GM21390 (cell line): ENCODE data around the gene ROBO3.

Experiments used
- ATAC-seq: cut with Tn5 transposase; IDR thresholded peaks from one replicate; pipeline ENCODE4 v1.9.1; 2021; ENCODE audit not compliant: unreplicated experiment

Gene ROBO3

GRCh38 chr11:124874571-124875255 lies 9.5 kb downstream of the ROBO3 start:
- no peak for ATAC-seq

- ATAC-seq: no peak
Observed at GRCh38 chr11:124875401-124875800, 10.2 kb downstream of the ROBO3 start.

GRCh38 chr11:124875943-124876817 lies 10.9 kb downstream of the ROBO3 start:
- peak; percentile 97 for ATAC-seq

GRCh38 chr11:124876818-124877630 lies 11.8 kb downstream of the ROBO3 start:
- ATAC-seq: no peak

- no peak for ATAC-seq
Observed at GRCh38 chr11:124877631-124877909, 12.3 kb downstream of the ROBO3 start.

- no peak for ATAC-seq
Observed at GRCh38 chr11:124877910-124878758, 12.9 kb downstream of the ROBO3 start.

GRCh38 chr11:124878759-124879492 lies 13.7 kb downstream of the ROBO3 start:
- no peak for ATAC-seq

GRCh38 chr11:124879493-124880289 lies 14.5 kb downstream of the ROBO3 start:
- ATAC-seq: no peak

- no peak for ATAC-seq
Observed at GRCh38 chr11:124880290-124880611, 15.0 kb downstream of the ROBO3 start.

GRCh38 chr11:124880958-124881357 lies 15.7 kb downstream of the ROBO3 start:
- ATAC-seq: no peak

- ATAC-seq: no peak
Observed at GRCh38 chr11:124882339-124883071, 17.3 kb downstream of the ROBO3 start.

- no peak for ATAC-seq
Observed at GRCh38 chr11:124884340-124884739, 19.1 kb downstream of the ROBO3 start.

GRCh38 chr11:124884869-124885479 lies 19.7 kb downstream of the ROBO3 start:
- no peak for ATAC-seq

GRCh38 chr11:124886476-124886875 lies 21.2 kb downstream of the ROBO3 start:
- ATAC-seq: no peak

- ATAC-seq: no peak
Observed at GRCh38 chr11:124886978-124887666, 21.9 kb downstream of the ROBO3 start.

GRCh38 chr11:124887667-124888013 lies 22.4 kb downstream of the ROBO3 start:
- ATAC-seq: no peak

- no peak for ATAC-seq
Observed at GRCh38 chr11:124889191-124890091, 24.2 kb downstream of the ROBO3 start.
